GM23338 (cell line): Measurements from ENCODE around the gene ZNF552. TPM values are rescaled to one million over a fixed set of nuclear protein-coding genes. Genes with fewer than 3 reads are reported as not detected.
A peak's percentile ranks its signal among the peaks of the same experiment; 100 is the strongest.

Source experiments
- ATAC-seq: fragments of 200-7000 bp; cut with Tn5 transposase; 3 replicates; pipeline ENCODE4 v1.9.1; 2020
- DNase-seq: peaks from one replicate; pipeline ENCODE4 v3.0.0-alpha.2; 2015; ENCODE audit warnings: low spot score
- H2AFZ ChIP-seq: fragments of 200-600 bp; sonication (generic); 2 replicates; pipeline ENCODE4 v1.8.0; 2016; ENCODE audit warnings: antibody characterized with exemption, mild to moderate bottlenecking, moderate library complexity
- H3F3A ChIP-seq: fragments of 200-600 bp; sonication (generic); replicated peaks from 2 replicates; pipeline ENCODE4 v1.8.0; 2017; ENCODE audit warnings: antibody characterized with exemption, mixed run types, low read depth
- H3K27ac ChIP-seq: fragments of 200-600 bp; sonication (generic); 2 replicates; pipeline ENCODE4 v1.6.1; 2016; ENCODE audit warnings: low read depth
- H3K27me3 ChIP-seq: fragments of 200-600 bp; sonication (generic); 2 replicates; pipeline ENCODE4 v1.8.0; 2016; ENCODE audit warnings: mild to moderate bottlenecking, mixed run types, moderate library complexity; ENCODE audit not compliant: insufficient read depth
- H3K36me3 ChIP-seq: fragments of 200-600 bp; sonication (generic); 2 replicates; pipeline ENCODE4 v1.8.0; 2016; ENCODE audit warnings: mild to moderate bottlenecking; ENCODE audit not compliant: insufficient read depth
- H3K4me1 ChIP-seq: fragments of 200-600 bp; sonication (generic); 2 replicates; pipeline ENCODE4 v1.8.0; 2016; ENCODE audit warnings: mild to moderate bottlenecking, moderate library complexity; ENCODE audit not compliant: insufficient read depth
- H3K4me2 ChIP-seq: fragments of 200-600 bp; sonication (generic); 2 replicates; pipeline ENCODE4 v1.7.1; 2017; ENCODE audit warnings: mixed run types
- H3K4me3 ChIP-seq: fragments of 200-600 bp; sonication (generic); 2 replicates; pipeline ENCODE4 v1.6.1; 2016; ENCODE audit warnings: mixed run types
- H3K79me2 ChIP-seq: fragments of 200-600 bp; sonication (generic); replicated peaks from 2 replicates; pipeline ENCODE4 v1.8.0; 2017; ENCODE audit warnings: mild to moderate bottlenecking; ENCODE audit not compliant: insufficient read depth
- H3K9me2 ChIP-seq: fragments of 200-600 bp; sonication (generic); 2 replicates; pipeline ENCODE4 v1.8.0; 2017; ENCODE audit not compliant: insufficient read depth
- H4K20me1 ChIP-seq: fragments of 200-600 bp; sonication (generic); replicated peaks from 2 replicates; pipeline ENCODE4 v1.8.0; 2017; ENCODE audit warnings: mild to moderate bottlenecking; ENCODE audit not compliant: insufficient read depth
- H3K27ac Mint-ChIP-seq: 2 replicates; pipeline ENCODE4 v1.8.0; 2020; ENCODE audit warnings: inconsistent platforms, mild to moderate bottlenecking, moderate library complexity, mixed read lengths
- H3K27me3 Mint-ChIP-seq: 3 replicates; pipeline ENCODE4 v1.8.0; 2022; ENCODE audit warnings: low read depth, mild to moderate bottlenecking, moderate library complexity, mixed read lengths, inconsistent platforms; ENCODE audit not compliant: insufficient read depth, poor library complexity
- H3K36me3 Mint-ChIP-seq: 3 replicates; pipeline ENCODE4 v1.8.0; 2021; ENCODE audit warnings: low read depth, mild to moderate bottlenecking, inconsistent platforms, moderate library complexity, mixed read lengths
- H3K4me1 Mint-ChIP-seq: 3 replicates; pipeline ENCODE4 v1.8.0; 2020; ENCODE audit warnings: mild to moderate bottlenecking, inconsistent platforms, mixed read lengths
- H3K4me3 Mint-ChIP-seq: 3 replicates; pipeline ENCODE4 v1.8.0; 2021; ENCODE audit warnings: moderate library complexity, mild to moderate bottlenecking, inconsistent platforms, mixed read lengths
- H3K9me3 Mint-ChIP-seq: 3 replicates; pipeline ENCODE4 v1.8.0; 2020; ENCODE audit warnings: moderate library complexity, mild to moderate bottlenecking, inconsistent platforms, mixed read lengths
- CREB1 ChIP-seq: fragments of 250-450 bp; sonication (Bioruptor Pico); IDR thresholded peaks from 2 replicates; pipeline ENCODE4 v1.5.0; 2020; ENCODE audit warnings: low read depth, mild to moderate bottlenecking, moderate library complexity
- CTCF ChIP-seq, 2 experiments: fragments of 200-600 bp in 1 of 2; sonication (generic) in 1 of 2; conservative IDR thresholded peaks; 2 replicates each; pipeline versions ENCODE4 v1.5.1 to v1.6.1; 2016 to 2017; ENCODE audit warnings: antibody characterized with exemption in 2 of 2, low read depth in 2 of 2, mild to moderate bottlenecking in 2 of 2, moderate library complexity in 1 of 2
- ETS1 ChIP-seq: IDR thresholded peaks from 2 replicates; pipeline ENCODE4 v1.6.1; 2016; ENCODE audit warnings: antibody characterized with exemption
- EZH2 ChIP-seq: fragments of 200-600 bp; sonication (generic); IDR thresholded peaks from one replicate; pipeline ENCODE4 v1.8.0; 2017; ENCODE audit warnings: antibody characterized with exemption, mild to moderate bottlenecking, low read depth; ENCODE audit not compliant: unreplicated experiment
- EZH2phosphoT487 ChIP-seq: fragments of 200-600 bp; sonication (generic); IDR thresholded peaks from one replicate; pipeline ENCODE4 v1.8.1; 2018; ENCODE audit warnings: antibody characterized with exemption; ENCODE audit not compliant: unreplicated experiment
- JUNB ChIP-seq: IDR thresholded peaks from one replicate; pipeline ENCODE4 v1.6.1; 2016; ENCODE audit warnings: antibody characterized with exemption; ENCODE audit not compliant: unreplicated experiment
- NANOG ChIP-seq: IDR thresholded peaks from 2 replicates; pipeline ENCODE4 v1.6.1; 2016; ENCODE audit warnings: antibody characterized with exemption, borderline replicate concordance
- REST ChIP-seq: IDR thresholded peaks from one replicate; pipeline ENCODE4 v1.6.1; 2018; ENCODE audit warnings: antibody characterized with exemption; ENCODE audit not compliant: unreplicated experiment
- STAT1 ChIP-seq: IDR thresholded peaks from one replicate; pipeline ENCODE4 v1.6.1; 2016; ENCODE audit warnings: antibody characterized with exemption; ENCODE audit not compliant: unreplicated experiment
- ZNF114 ChIP-seq: fragments of 250-450 bp; sonication (Bioruptor Pico); IDR thresholded peaks from 2 replicates; pipeline ENCODE4 v1.5.0; 2020; ENCODE audit warnings: mild to moderate bottlenecking, moderate library complexity
- ZNF331 ChIP-seq: fragments of 250-450 bp; sonication (Bioruptor Pico); IDR thresholded peaks from 2 replicates; pipeline ENCODE4 v1.5.0; 2020; ENCODE audit warnings: low read depth, mild to moderate bottlenecking, moderate library complexity
- polyA plus RNA-seq: library from polyadenylated mRNA; unstranded; fragments of >200 nt; fragmentation: Nextera tagmentation; extraction: Ambion mirVana; gene quantifications from 2 replicates; pipeline ENCODE4 v1.2.1, GENCODE V29; 2016
- total RNA-seq: library from RNA; depleted of rRNA; stranded (reverse); fragments of >200 nt; shearing (Covaris generic); gene quantifications from 2 replicates; pipeline ENCODE4 v1.2.3, GENCODE V29; 2014

The ZNF552 gene
- total and polyA plus RNA-seq, 2 experiments from 2014 or later = 11.7 to 15.7 TPM

- TF ChIP-seq CTCF (conservative IDR thresholded peaks at IDR 0.05; ENCODE audit: low read depth in 2 of 2) (peak in 1 of 2 experiments; percentile 36; a peak in 2 of 4 replicates), ETS1 (peak; percentile 81), NANOG (no peak), JUNB (no peak), CREB1 (CRISPR knock-in tag) (peak; percentile 51; the same call in 1 of the 2 replicates), REST (no peak), ZNF114 (no peak), ZNF331 (CRISPR knock-in tag) (no peak), STAT1 (no peak), EZH2 (no peak)
Measured at GRCh38 chr19:57819475-57820148, 4.9 kb upstream of the ZNF552 start (continued).

- Mint-ChIP-seq H3K4me1 (peaks cover 49% of the 10 kb centered on the region), H3K9me3 (no peaks in the 10 kb centered on the region; the same call in 2 of the 3 replicates), H3K27ac (peak overlapping the region; percentile 91), H3K36me3 (peaks cover 35% of the 10 kb centered on the region), H3K27me3 (peaks cover 16% of the 10 kb centered on the region), H3K4me3 (peak overlapping the region; percentile 95)
- no peak for DNase-seq
- ATAC-seq = no peak
- no peak overlapping the region for H2AFZ ChIP-seq
- no peaks in the 10 kb centered on the region for H3K27me3 ChIP-seq
- H3K9me2 ChIP-seq = no peaks in the 10 kb centered on the region
- H3K4me3 ChIP-seq = peak overlapping the region; percentile 95; the same call in 1 of the 2 replicates
- H3K27ac ChIP-seq = no peak overlapping the region
- TF ChIP-seq NANOG (no peak), CTCF (conservative IDR thresholded peaks at IDR 0.05; ENCODE audit: low read depth in 2 of 2) (no peak), ZNF114 (no peak), JUNB (no peak), EZH2phosphoT487 (no peak), STAT1 (no peak)
- H3K79me2 ChIP-seq = peaks cover 54% of the 10 kb centered on the region
- H3K36me3 ChIP-seq = peaks cover 3% of the 10 kb centered on the region; the same call in 1 of the 2 replicates
- peaks cover 32% of the 10 kb centered on the region for H4K20me1 ChIP-seq
- peaks cover 21% of the 10 kb centered on the region for H3K4me1 ChIP-seq
- H3F3A ChIP-seq = peaks cover 6% of the 10 kb centered on the region; the same call in 1 of the 2 replicates
- H3K4me2 ChIP-seq = peak overlapping the region; percentile 86; the same call in 1 of the 2 replicates
Measured at GRCh38 chr19:57818378-57818777, 3.7 kb upstream of the ZNF552 start.
